NCI-H526 (cell line): ENCODE data around the gene LYAR.

Source experiments
- DNase-seq, 2 experiments: peaks; one replicate each; lab custom pipeline; 2025; lab: John Stamatoyannopoulos, UW

LYAR gene, protein sequence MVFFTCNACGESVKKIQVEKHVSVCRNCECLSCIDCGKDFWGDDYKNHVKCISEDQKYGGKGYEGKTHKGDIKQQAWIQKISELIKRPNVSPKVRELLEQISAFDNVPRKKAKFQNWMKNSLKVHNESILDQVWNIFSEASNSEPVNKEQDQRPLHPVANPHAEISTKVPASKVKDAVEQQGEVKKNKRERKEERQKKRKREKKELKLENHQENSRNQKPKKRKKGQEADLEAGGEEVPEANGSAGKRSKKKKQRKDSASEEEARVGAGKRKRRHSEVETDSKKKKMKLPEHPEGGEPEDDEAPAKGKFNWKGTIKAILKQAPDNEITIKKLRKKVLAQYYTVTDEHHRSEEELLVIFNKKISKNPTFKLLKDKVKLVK

DNA sequence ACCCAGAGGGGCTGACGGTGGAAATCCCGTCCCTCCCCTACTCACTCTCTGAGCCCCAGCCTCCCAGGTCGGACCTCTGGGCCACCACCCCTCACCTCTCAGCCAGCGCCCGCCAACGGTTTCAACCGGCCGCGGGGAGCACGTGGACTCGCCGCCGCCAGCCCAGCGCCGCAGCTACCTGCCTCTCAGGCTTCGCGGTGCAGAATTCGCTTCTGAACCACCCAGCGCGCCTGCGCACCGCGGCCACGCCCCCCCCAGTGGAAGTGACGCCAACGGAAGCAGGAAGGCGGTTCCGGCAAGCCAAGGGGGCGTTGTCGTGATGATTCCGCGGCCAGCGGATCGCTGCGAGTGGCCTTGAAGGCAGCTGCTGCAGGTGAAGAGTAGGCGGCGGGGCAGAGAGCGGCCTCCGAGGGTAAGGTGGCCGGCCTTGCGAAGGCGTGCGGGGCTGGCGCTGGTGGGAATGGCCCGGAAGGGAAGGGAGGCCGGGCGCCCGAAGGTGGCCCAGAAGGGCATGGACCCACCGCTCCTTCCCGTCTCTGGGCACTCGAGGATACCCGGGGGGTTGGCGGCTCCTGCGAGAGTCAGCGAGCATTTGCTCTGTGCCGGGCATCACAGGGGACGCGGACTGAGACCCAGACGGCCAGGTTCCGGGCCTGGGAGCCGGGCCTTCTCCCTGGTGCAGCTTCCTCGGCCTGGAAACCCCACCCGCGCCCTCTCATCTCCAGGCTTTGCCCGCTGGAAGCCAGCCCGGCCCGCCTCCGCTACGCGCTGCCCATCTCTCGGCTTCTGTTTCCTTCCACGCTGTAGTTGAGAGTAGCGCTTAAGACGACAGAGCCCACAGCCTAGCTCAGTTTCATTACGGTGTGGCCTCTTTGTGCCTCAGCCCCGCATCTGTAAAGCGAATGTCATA, at the start of gene LYAR, which contains the start of gene ZBTB49:
LYAR (minus strand) TSS at position 214 of the 910 bp plus-strand sequence. CDS start 6,412 bp downstream, outside the sequence.
ZBTB49 (plus strand) TSS at position 311 of the 910 bp plus-strand sequence. CDS start 9,695 bp downstream, outside the sequence.
- peak; percentile 78 to 94 for DNase-seq

DNA sequence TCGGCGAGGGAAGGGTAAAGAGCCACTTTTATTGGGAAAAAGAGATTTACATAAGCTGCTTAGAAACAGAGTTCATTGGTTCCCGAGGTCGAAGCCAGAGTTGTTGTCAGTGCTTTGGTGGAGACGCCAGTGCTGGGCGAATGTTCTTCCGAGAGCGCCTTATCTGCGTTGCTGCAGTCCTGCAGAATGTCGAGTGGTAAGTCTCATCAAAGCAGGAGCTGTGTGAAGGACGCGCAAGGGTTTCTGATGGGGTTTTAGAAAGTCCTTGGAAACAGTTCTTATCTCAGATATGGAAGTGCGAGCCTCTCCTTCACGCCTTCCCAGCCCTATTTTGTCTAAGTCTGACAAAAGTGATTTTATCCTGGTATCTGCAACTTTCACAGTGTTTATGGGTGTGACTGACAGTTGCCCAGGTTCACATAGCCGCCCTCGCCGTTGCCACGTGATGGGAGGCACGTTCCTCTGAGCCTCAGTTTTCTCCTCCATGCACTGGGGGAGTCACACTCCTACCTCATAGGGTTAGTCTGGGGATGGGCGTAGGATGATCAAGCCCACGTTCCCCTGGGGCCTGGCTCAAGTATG, 49.6 kb upstream of the LYAR start:
- DNase-seq, result peak in 1 of 2 experiments; percentile 53

DNA sequence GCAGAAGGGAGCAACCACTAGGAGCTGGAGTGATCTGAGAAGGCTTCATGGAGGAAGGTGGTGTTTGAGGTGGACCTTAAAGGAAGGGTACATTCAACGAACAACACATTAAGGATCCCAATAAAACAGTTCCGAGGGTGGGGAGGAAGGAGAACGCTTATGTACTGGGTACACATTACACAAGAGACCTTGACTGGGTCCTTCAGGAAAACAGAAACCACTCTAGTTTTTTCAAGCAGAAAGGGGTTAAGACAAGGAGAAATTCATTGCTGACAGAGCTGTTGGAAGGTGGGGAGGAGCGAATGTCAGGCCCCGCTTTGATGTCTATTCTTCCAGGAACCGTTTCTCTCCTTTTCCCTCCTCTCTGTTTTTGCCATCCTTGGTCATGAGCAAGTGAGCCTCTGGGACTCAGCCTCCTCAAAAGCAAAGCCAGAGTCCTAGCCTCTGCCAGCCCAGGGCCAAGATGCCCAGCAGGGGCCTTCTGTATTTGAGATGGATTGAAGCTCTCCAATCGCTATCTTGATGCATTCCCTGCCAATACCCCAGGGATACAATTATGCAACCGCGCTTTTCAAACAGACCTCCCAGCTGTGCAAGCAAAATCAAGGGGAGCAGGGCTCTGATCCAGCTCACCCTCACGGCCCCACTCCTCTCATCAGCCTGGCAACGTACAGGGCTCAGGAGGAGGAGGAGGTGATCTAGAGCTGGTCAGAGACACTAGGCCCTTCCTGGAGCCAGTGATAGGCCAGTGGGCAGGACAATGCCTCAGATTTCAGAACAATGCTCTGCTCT, 48.5 kb upstream of the LYAR start:
- no peak for DNase-seq

DNA sequence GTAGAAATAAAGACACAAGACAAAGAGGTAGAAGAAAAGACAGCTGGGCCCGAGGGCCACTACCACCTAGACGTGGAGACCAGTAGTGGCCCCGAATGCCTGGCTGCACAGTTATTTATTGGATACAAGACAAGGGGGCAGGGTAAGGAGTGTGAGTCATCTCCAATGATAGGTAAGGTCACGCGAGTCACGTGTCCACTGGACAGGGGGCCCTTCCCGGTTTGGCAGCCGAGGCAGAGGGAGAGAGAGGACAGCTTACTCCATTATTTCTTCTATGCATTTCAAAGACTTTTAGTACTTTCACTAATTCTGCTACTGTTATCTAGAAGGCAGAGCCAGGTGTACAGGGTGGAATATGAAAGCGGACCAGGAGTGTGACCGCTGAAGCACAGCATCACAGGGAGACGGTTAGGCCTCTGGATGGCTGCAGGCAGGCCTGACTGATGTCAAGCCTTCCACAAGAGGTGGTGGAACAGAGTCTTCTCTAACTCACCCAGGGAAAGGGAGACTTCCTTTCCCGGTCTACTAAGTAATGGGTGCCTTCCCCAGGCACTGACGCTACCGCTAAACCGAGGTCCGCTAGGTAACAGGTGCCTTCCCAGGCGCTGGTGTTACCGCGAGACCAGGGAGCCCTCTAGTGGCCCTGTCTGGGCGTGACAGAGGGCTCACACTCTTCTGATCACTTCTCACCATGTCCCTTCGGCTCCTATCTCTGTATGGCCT, 45.0 kb upstream of the LYAR start:
- peak in 1 of 2 experiments; percentile 83 for DNase-seq

DNA sequence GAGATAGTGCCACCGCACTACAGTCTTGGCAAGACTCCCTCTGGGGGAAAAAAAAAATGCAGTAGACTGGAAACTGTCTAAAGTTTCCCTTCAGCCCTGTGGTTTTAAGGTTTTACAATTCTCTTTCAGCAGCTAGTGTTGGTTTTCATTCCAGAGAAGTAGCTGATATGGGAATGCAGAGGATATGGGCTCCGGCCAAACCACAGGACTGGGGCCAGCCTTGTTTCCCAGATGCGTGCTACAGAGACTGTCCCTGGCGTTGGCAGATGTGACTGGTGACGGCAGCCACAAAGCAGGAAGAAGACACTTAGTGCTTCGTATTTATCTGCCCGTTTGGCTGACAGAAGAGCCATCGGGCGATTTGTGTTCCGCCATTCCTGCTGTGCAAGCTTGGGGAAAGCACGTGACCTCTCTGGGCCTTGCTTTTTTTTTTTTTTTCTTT, 43.3 kb upstream of the LYAR start:
- no peak for DNase-seq

DNA sequence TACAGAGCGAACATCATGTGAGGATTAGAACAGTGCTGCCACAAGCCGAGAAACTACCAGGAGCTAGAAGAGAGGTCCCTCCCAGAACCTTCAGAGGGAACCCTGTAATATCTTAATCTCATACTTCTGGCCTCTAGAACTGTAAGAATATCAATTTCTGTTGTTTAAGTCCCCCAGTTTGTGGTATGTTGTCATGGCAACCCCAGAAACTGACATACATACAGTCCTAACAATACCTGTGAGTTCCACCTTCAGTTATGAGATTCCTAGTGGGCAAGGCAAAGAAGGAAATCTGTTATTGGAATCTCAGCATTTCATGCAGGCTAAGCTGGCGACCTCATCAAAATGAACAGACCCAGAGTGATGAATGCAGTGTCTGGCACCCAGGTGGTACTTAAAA, 42.6 kb upstream of the LYAR start:
- no peak for DNase-seq

DNA sequence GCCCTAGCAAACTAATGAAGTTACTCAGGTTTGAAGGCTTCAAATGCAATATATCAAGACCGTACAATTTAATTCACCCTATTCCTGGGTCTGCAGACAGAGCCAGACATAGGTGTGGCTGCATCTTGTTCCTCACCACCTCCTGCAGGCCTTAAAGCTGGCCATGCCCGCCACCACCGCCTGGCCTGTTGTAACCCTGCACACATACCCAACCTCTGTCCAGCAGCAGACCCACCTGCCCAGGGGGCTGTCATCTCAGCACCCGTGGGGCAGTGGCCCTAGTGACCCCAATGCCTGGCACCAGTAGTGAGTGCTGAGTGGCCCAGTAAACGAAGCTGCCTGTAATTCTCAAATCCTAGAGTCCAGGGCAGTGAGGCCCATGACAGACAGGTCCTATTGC, 40.8 kb upstream of the LYAR start:
- DNase-seq, result no peak

DNA sequence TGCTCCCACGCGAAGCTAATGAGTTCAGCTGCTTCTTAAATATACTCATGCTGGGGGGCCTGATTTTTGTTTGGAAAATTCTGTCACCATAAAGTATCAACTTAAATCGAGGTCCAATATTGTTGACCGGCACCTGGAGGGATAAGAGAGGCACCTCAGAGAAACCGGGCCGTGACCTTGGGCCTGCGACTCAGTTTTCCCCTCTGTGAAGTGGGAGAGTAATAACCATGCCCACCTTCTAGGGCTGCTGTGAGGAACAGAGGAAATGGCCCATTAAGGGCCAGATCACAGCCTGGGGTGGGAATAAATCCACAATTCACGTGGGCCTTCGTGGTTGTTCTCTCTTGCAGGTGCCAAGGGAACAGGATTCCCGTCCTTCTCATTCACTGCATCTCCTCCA, 39.5 kb upstream of the LYAR start:
- no peak for DNase-seq

DNA sequence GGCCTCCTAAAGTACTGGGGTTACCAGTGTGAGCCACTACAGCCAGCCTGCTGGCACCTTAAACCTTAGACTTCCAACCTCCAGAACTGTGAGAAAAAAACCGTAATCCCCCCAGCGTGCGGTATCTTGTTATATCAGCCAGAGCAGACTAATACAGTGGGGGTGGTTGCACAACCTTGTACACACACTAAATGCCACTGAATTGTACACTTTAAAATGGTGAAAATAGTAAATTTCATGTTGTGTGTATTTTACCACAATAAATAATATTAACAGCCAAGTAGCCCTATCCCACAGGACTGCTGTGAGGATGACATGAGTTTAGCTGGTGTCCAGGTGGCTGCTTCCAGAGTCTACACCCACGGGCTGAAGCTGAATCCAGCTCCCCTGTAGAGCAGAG, 38.9 kb upstream of the LYAR start:
- DNase-seq, result no peak

DNA sequence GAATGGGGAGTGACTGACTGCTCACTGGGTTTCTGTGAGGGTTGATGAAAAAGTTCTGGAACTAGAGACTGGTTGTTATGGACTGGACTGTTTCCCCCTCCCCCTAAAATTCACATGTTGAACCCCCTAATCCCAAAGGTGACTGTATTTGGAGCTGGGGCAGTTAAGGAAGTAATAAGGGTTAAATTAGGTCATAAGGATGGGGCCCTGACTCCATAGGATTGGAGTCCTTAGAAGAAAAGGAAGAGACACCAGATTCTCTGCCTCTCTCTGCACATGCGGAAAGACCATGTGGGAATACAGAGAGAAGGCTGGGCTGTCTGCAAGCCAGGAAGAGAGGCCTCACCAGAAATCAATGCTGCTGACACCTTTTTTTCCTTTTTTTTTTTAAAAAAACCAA, 38.3 kb upstream of the LYAR start:
- no peak for DNase-seq

DNA sequence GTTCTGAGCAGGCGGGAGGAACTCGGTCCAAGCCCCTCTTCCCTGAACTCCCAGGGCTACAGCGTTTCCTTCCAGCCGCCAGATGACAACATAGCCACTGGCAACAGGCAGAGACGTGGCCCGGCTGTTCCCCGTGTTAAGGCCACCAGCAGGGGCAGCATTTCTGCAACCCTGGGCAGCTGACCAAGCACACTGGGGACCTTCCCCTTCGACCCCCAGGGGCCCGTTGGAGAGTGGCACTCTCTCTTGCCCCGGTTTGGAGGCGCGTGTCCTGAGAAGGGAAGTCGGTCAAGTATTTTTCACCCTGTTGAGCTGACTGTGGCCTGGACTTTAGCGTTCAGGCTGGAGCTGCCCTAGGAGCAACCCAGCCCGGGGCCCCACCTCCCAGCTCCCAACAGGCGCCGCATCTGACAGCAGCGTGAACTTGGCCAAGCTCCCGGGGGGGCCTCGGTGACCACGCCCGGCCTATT, 37.7 kb upstream of the LYAR start:
- peak in 1 of 2 experiments; percentile 41 for DNase-seq

DNA sequence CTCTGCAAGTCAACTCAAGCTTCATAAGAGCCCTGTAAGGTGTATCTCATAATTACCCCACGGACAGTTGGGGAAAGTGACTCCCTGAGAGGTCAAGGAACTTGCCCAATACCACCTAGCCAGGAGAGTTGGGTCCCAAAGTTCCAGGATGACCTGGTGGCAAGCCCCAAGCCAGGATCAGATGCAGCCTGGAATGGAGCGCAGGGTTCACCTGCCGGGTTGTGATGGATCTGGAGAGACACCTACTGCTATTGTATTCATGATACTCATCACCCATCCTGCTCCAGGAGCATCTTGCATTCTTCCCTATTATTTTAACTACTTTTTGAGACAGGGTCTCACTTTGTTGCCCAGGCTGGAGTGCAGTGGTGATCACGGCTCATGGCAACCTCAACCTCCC, 36.2 kb upstream of the LYAR start:
- DNase-seq, result no peak

DNA sequence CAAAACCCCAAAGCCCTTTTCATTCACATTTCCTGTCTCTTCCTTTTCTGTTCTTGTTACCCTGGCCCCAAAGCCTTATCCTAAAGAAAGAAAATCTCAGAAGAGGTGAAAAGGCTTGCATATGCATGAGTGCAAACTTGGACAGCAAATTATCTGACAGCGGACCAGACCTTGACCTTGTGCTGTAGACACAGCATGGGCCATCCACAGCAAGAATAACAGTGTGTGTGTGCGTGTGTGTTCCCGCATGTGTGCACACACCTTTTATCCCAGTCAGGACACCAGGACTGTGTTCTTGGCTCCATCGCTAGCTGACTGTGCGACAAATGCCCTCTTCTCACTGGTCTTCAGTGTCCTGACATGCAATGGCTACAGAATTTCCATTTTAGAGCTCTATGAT, 35.4 kb upstream of the LYAR start:
- DNase-seq, result no peak

DNA sequence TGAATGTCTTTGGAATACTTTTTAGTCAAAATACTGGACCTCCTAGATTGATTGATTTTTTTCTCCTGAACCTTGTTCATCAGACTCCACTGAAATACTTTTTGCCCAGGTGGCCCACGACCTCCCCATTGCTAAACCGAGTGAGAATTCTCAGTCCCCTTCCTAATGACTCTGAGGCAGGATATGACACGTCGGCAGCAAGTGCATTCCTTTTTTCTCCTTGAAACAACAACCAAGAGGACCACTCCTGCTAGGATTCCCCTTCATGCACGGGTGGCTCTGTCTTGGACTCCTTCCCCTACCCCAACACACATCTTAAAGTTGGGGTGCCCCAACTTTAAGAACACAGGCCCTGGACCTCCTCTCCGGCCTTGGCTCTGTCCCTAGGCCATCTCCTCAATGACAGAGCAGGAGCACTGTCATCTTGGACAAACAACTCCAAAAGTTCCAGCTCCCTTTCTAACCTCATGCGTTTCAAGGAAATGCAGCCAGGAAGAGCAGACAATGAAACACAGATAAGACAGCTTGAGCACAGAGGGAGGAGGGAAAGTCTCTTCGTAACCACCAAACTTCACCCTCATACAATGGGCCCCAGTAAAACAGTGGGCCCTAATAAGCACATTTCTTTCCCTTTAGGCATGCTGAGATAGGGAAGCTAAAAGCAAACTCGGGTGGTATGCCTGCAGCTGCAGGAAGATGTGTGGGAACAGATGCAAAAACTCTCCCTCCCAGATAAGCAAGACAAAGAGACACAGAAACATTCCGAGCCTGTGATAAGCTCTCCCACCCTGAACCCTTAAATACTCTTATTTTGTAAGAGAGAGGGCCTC, 34.0 kb upstream of the LYAR start:
- no peak for DNase-seq

DNA sequence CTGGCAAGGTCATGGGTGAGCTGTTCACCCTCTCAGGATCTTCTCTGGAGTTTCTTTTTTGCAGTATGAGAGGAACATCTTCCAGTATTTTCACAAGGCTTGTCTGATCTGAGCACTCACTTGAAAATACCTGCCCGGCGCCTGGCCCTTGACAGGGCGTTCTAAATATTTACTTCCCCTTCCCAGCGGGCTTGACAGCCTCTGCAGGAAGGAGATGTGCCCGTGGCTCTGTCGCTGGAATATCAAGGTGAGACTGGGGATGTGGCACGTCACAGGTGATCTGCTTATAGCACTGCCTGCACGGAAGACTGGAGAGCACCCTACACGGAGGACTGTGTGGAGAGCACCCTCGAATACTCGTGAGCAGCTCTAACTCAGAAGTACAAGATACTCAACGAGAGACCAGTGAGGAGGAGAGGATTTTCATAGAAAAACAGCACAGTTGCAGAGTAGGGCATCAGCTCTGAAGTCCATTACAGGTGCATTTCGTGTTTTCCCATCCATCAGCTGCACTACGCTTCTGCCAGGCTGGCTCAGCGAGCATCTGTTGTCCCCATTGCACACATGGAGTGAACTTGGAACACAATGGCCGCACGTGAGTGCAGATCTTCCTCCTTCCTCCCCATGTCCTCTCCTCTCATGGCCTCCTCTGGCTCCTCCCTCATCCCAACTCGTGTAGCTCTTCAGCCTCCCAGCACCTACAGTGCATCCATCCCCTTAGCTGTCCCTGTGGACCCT, 32.2 kb upstream of the LYAR start:
- no peak for DNase-seq

DNA sequence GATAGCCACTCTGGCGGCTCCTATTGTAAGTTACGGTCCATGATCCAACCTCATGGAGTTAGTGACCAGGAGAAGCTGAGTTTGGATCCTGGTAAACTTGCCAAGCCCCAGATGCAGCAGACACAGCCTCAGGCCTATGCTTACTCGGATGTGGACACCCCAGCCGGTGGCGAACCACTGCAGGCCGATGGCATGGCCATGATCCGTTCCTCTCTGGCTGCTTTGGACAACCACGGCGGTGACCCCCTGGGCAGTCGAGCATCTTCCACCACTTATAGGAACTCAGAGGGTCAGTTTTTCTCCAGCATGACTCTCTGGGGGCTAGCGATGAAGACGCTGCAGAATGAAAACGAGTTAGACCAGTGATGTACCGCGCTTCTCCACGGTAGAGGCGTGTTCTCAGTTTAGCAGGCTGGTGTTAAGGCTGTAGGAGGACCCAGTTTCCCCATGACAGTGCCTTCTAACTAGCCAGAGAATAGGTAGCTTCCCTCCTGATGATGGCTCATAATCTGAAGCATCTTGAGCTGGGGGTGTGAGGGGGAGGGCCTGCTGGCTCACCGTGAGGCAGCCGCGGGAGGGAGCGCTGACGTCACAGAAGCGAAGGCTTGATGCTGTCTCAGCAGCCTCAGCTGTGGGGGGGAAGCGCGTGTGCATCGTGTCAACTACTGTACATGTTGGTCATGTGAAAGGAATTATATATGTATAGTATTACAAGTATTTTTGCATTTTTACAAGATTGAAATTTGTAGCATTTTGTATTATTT, 31.2 kb upstream of the LYAR start:
- no peak for DNase-seq

DNA sequence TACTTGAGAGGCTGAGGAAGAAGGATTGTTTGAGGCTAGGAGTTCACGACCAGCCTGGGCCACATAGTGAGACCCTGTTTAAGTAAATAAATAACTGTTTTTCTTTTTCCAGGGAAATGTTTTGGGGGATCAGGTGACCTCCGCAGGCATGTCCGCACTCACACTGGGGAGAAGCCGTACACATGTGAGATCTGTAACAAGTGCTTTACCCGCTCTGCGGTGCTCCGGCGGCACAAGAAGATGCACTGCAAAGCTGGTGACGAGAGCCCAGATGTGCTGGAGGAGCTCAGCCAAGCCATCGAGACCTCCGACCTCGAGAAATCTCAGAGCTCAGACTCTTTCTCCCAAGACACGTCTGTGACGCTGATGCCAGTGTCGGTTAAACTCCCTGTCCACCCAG, 30.6 kb upstream of the LYAR start:
- no peak for DNase-seq

DNA sequence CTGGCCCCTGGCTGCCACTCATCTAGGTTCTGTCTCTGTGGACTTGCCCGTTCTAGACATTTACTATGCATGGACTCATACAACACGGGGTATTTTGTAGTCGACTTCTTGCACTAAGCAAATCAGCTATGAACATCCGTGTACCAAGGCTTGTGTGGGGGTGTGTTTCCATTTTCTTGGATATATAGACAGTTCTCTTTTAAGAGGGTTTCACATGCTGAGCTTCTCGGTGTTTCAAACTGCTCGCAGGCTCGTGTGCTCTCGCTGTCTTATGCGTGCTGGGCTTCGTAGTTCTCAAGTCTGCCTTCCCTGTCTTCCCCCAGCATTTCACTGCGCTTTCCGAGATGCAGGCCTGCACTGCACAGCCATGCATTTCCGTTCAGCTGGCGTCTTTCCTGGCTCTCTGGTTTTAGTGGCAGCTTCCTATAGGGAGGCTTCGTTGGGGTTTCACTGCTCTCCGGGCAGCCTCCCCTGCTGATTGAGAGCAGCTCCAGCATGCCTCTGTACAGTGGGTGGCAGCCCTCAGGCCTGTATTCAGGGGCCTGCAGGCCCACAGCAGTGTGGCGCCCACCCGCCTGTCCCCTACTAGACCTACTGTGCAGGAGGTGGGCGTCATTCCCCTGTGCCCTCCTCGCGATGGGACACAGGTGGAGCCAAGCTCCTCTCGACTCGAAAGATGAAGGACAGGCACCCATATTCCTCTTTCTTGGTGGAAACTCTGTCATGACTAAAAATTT, 27.7 kb upstream of the LYAR start:
- DNase-seq, result no peak
